Stimulated activated naive CD8-positive, alpha-beta T cell treated with anti-CD3 and anti-CD28 coated beads, Interleukin-15, amount 100 ng/mL, for 72 hours (primary cell): ENCODE measurements around the gene MAST4.

Experiments used
- ATAC-seq: fragments of 150-1000 bp; cut with Tn5 transposase; 2 replicates; pipeline ENCODE4 v1.10.0; 2021; ENCODE audit warnings: mild to moderate bottlenecking, moderate library complexity
- DNase-seq, 2 donors: peaks; one replicate each; pipeline ENCODE4 v3.0.0; 2021 to 2022
- H3K27ac Mint-ChIP-seq, 2 donors: one replicate each; pipeline ENCODE4 v1.8.0; 2022; ENCODE audit warnings: mild to moderate bottlenecking in 2 of 2, mixed read lengths in 2 of 2, moderate library complexity in 2 of 2
- H3K27me3 Mint-ChIP-seq: one replicate; pipeline ENCODE4 v1.8.0; 2022; ENCODE audit warnings: mixed read lengths
- H3K4me1 Mint-ChIP-seq: one replicate; pipeline ENCODE4 v1.8.0; 2022; ENCODE audit warnings: mild to moderate bottlenecking, mixed read lengths
- H3K4me3 Mint-ChIP-seq, 2 donors: one replicate each; pipeline ENCODE4 v1.8.0; 2022; ENCODE audit warnings: mild to moderate bottlenecking in 2 of 2, mixed read lengths in 2 of 2, moderate library complexity in 1 of 2
- H3K9me3 Mint-ChIP-seq, 2 donors: one replicate each; pipeline ENCODE4 v1.8.0; 2022; ENCODE audit warnings: mixed read lengths in 2 of 2

The MAST4 gene

GRCh38 chr5:66595756-66596635 lies at the start of gene MAST4:
Gene MAST4, plus strand, starts transcription at chr5:66596393. Its CDS starts 263 bp downstream, at chr5:66596656.
- H3K27me3 Mint-ChIP-seq: peaks cover 75% of the 10 kb centered on the region

DNA sequence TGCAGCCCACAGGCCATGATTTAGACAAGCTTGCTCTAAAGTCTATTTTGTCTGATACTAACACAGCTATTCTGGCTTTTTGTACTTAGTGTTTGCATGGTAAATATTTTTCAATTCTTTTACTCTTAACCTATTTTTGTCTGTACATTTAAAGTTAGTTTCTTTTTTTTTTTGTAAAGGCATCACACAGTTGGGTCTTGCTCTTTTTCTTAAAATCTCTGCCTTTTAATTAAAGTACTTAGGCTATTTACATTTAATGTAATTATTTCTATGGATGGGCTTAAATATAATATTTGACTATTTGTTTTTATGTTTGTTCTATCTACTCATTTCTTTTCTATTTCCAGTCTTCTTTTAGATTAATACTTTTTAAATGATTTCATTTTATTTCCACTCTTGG lies 49.7 kb upstream of the MAST4 start:
- Mint-ChIP-seq H3K4me1 (no peaks in the 10 kb centered on the region), H3K9me3 (peaks cover 9 to 11% of the 10 kb centered on the region in 2 donors), H3K4me3 (no peak overlapping the region), H3K27ac (no peak overlapping the region), H3K27me3 (peaks cover 9% of the 10 kb centered on the region)
- no peak for DNase-seq
- no peak for ATAC-seq

More at GRCh38 chr5:66595756-66596635, at the start of gene MAST4:
- Mint-ChIP-seq H3K4me1 (peaks cover 17% of the 10 kb centered on the region), H3K9me3 (no peaks in the 10 kb centered on the region), H3K4me3 (peak within 1 kb of the TSS; percentile 81 to 82), H3K27ac (no peak within 1 kb of the TSS)
- peak; percentile 91 for ATAC-seq
- peak; percentile 75 to 77 for DNase-seq

DNA sequence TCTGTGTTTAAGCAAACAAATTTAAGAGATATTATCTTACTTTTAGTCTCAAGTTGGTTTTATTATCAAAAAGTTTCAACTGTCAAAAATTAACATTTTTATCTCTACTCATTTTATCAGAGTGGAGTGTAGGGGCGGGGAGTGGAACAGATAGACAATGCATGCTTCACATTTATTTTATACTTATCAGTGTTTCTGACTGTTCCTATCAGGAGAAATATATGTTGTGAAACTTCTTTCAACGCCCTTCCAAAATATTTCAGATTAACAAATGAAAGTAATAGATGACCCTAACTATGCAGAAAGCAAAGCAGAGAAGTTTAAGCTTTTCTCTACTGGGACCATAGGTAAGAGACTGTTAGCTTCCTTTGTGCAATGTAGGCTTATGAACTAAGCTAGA lies 44.9 kb upstream of the MAST4 start:
- no peak for ATAC-seq
- Mint-ChIP-seq H3K27ac (no peak overlapping the region), H3K27me3 (peaks cover 17% of the 10 kb centered on the region), H3K9me3 (peaks cover 11 to 13% of the 10 kb centered on the region in 2 donors), H3K4me3 (no peak overlapping the region), H3K4me1 (peaks cover 22% of the 10 kb centered on the region)
- DNase-seq: no peak

- Mint-ChIP-seq H3K4me1 (peaks cover 22% of the 10 kb centered on the region), H3K27ac (no peak overlapping the region)
These were observed 44.2 kb upstream of the MAST4 start for GRCh38 chr5:66551945-66552344.

DNA sequence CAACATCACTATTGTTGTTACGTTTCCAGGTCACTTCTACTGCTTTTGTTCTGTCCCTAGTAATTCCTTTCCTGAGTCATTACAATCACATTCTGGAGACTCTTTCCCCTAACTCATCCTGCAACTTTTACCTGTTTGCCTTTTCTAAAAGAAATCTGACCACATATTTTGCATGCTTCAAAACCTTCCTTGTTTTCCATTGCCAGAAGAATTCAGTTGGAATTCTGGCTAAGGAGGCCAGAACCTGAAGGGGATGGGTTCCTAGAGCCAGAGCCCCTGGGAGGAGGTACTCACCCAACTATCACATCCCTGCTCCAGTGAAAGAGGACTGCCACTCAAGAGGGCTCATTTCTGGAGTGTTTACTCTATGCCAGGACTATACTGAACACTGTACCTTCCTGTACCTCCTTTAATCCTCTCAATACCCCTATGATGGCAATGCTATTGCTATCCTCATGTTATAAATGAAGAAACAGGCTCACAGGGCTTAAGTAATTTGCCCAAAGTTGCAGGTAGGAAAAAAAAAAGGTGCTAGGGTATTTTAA lies 42.8 kb upstream of the MAST4 start:
- no peak overlapping the region for H3K27ac Mint-ChIP-seq
- H3K27me3 Mint-ChIP-seq: peaks cover 17% of the 10 kb centered on the region
- ATAC-seq: no peak
- no peak overlapping the region for H3K4me3 Mint-ChIP-seq
- peaks cover 26% of the 10 kb centered on the region for H3K4me1 Mint-ChIP-seq
- peaks cover 11 to 13% of the 10 kb centered on the region in 2 donors for H3K9me3 Mint-ChIP-seq
- DNase-seq: no peak

More at GRCh38 chr5:66551945-66552344, 44.2 kb upstream of the MAST4 start:
- ATAC-seq: no peak
- H3K9me3 Mint-ChIP-seq: peaks cover 11 to 13% of the 10 kb centered on the region in 2 donors
- H3K4me3 Mint-ChIP-seq: no peak overlapping the region
- DNase-seq: no peak
- peaks cover 17% of the 10 kb centered on the region for H3K27me3 Mint-ChIP-seq

- H3K27me3 Mint-ChIP-seq: peaks cover 12% of the 10 kb centered on the region
- peaks cover 32% of the 10 kb centered on the region for H3K4me1 Mint-ChIP-seq
- H3K27ac Mint-ChIP-seq: peak overlapping the region in 1 of 2 donors; percentile 15
- peak; percentile 18 to 64 for DNase-seq
- ATAC-seq: peak; percentile 94
- peak overlapping the region in 1 of 2 donors; percentile 39 for H3K4me3 Mint-ChIP-seq
- peaks cover 5 to 8% of the 10 kb centered on the region in 2 donors for H3K9me3 Mint-ChIP-seq
These were observed 42.1 kb upstream of the MAST4 start for GRCh38 chr5:66553916-66554575.

DNA sequence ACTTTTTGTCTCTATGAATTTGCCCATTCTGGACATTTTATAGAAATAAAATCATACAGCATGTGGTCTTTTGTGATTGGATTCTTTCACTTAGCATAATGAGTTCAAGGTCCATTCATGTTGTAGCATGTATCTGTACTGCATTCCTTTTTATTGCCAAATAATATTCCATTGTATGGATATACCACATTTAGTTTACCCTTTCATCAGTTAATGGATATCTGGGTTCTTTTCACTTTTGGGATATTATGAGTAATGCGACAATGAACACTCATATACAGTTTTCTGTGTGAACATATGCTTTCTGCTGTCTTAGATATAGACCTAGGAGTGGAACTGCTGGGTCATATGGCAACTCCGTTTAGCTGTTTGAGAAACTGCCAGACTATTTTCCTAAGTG lies 41.3 kb upstream of the MAST4 start:
- no peak overlapping the region for H3K4me3 Mint-ChIP-seq
- peaks cover 0 to 4% of the 10 kb centered on the region in 2 donors for H3K9me3 Mint-ChIP-seq
- peaks cover 8% of the 10 kb centered on the region for H3K27me3 Mint-ChIP-seq
- H3K27ac Mint-ChIP-seq: no peak overlapping the region
- ATAC-seq (no peak), DNase-seq (no peak)
- H3K4me1 Mint-ChIP-seq: peaks cover 33% of the 10 kb centered on the region

DNA sequence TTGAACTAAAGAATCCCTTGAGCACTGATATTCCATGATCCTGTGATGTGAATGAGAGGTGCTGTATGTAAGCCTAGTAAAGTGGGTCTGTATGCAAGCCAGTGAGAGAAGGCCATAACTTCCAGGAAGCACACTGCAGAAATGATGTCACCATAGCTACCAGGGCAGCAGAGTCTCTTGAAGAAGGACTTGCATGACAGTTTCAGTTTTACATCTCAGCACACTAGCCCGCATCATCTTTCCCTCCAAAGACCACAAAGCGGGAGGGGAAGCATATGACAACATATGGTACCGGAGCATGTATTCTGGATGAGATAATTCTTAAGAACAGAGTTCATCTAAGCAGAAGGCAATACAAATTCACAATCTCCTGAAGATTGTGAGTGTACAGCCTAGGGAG lies 37.6 kb upstream of the MAST4 start:
- Mint-ChIP-seq H3K9me3 (peaks cover 0 to 4% of the 10 kb centered on the region in 2 donors), H3K27ac (no peak overlapping the region), H3K4me3 (no peak overlapping the region), H3K4me1 (peaks cover 29% of the 10 kb centered on the region), H3K27me3 (peaks cover 2% of the 10 kb centered on the region)
- peak; percentile 76 for ATAC-seq
- peak in 1 of 2 donors; percentile 44 for DNase-seq

DNA sequence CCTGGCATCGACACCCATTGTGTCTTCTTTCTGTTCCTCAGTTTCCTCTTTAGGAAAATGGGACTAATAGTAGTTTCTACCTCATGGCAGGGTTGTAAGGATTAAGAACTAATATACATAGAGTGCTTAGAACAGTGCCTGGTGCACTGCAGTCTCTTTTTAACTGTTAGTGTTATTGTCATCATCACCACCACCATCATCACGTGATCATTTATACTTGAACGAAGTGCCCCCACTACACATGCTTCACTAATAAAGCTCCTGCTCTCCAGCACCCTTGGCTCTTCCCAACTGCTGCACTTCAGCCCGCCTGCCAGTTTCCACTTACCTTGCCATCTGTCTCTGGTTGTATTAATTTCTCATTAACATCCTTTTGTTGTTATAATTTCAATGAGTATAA lies 35.8 kb upstream of the MAST4 start:
- peaks cover 12% of the 10 kb centered on the region for H3K4me1 Mint-ChIP-seq
- no peak for DNase-seq
- no peak overlapping the region for H3K4me3 Mint-ChIP-seq
- H3K27ac Mint-ChIP-seq: no peak overlapping the region
- no peak for ATAC-seq
- H3K9me3 Mint-ChIP-seq: peaks cover 0 to 2% of the 10 kb centered on the region in 2 donors
- no peaks in the 10 kb centered on the region for H3K27me3 Mint-ChIP-seq

DNA sequence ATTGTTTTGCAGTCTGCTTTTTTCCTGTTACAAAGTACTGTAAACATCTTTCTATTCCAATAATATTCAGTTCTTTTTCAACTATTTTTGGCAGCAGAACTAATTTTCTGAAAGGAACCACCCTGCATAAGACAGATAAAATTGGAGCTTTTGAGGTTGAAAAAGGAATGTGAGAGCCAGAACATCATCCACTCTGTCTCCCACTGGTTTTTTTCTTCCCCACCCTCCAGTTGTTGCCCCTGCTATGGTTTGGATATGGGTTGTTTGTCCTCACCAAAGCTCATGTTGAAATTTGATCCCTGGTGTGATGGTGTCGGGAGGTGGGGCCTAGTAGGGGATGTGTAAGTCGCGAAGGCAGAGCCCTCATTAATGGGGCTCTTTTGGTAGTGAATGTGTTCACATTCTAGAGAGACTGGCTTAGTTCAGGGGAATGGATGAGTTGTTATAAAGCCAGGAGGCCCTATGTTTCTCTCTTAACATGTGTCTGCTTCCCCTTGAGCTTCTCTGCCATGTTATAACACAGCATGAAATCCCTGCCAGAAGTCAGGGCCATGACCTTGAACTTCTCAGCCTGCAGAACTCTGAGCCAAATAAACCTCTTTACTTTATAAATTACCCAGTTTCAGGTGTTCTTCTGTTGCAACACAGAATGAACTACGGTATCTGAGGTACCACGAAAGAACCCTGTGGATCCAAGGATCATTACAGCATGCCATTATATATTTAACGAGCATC lies 34.8 kb upstream of the MAST4 start:
- Mint-ChIP-seq H3K4me3 (no peak overlapping the region), H3K9me3 (no peaks in the 10 kb centered on the region), H3K27me3 (no peaks in the 10 kb centered on the region), H3K4me1 (peaks cover 16% of the 10 kb centered on the region), H3K27ac (no peak overlapping the region)
- ATAC-seq: no peak
- no peak for DNase-seq

- DNase-seq (no peak), ATAC-seq (peak; percentile 53)
- peaks cover 0 to 4% of the 10 kb centered on the region in 2 donors for H3K9me3 Mint-ChIP-seq
- H3K4me1 Mint-ChIP-seq: peaks cover 11% of the 10 kb centered on the region
- H3K4me3 Mint-ChIP-seq: no peak overlapping the region
- peak overlapping the region in 1 of 2 donors; percentile 28 for H3K27ac Mint-ChIP-seq
- H3K27me3 Mint-ChIP-seq: no peaks in the 10 kb centered on the region
These were observed 30.3 kb upstream of the MAST4 start for GRCh38 chr5:66565878-66566277.

GRCh38 chr5:66567474-66567873 lies 28.7 kb upstream of the MAST4 start:
- peaks cover 11% of the 10 kb centered on the region for H3K4me1 Mint-ChIP-seq
- no peaks in the 10 kb centered on the region for H3K27me3 Mint-ChIP-seq
- peaks cover 0 to 4% of the 10 kb centered on the region in 2 donors for H3K9me3 Mint-ChIP-seq
- DNase-seq (no peak), ATAC-seq (no peak)
- no peak overlapping the region for H3K27ac Mint-ChIP-seq
- H3K4me3 Mint-ChIP-seq: no peak overlapping the region

DNA sequence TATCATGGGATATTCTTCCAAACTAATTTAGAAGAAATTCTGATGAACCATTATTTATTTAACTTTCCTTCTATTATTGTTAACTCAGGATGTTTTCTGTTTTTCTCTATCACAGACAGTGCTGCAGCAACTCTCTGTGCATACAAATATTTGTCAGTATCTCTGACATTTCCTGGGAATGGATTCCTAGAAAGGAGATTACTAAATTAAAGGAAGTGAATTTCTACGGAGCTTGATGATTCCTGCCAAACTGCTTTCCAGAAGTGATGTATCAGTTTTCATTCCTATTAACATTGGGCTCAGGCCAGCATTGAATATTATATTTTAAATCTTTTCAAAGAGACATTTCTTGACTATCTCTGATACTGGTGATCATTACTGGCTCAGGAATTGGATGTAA lies 26.0 kb upstream of the MAST4 start:
- H3K4me1 Mint-ChIP-seq: peaks cover 11% of the 10 kb centered on the region
- ATAC-seq (no peak), DNase-seq (no peak)
- H3K9me3 Mint-ChIP-seq: peaks cover 0 to 4% of the 10 kb centered on the region in 2 donors
- H3K27ac Mint-ChIP-seq: no peak overlapping the region
- H3K27me3 Mint-ChIP-seq: peaks cover 7% of the 10 kb centered on the region
- H3K4me3 Mint-ChIP-seq: no peak overlapping the region

DNA sequence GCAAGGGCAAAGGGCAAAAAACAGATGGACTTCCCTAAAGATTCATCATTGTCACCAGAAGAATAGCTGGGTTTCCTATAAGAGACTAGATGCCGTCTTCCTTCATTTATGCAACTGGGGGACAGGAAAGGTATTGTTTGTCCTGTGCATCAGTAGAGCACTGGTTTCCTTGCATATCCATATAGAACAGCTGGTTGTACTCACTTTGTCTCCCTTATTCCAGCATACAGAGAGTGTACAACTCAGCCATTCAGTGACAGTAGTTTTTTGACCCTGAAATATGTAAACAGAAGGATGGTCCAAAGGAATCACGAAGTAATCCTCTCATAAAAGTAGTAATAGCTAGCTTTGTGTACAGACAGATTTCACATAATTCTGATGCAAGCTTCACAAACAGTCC lies 22.5 kb upstream of the MAST4 start:
- DNase-seq (no peak), ATAC-seq (no peak)
- no peaks in the 10 kb centered on the region for H3K9me3 Mint-ChIP-seq
- no peak overlapping the region for H3K4me3 Mint-ChIP-seq
- peaks cover 2% of the 10 kb centered on the region for H3K4me1 Mint-ChIP-seq
- H3K27ac Mint-ChIP-seq: no peak overlapping the region
- peaks cover 11% of the 10 kb centered on the region for H3K27me3 Mint-ChIP-seq

GRCh38 chr5:66582499-66583165 lies 13.6 kb upstream of the MAST4 start:
- no peak overlapping the region for H3K4me3 Mint-ChIP-seq
- H3K27me3 Mint-ChIP-seq: peaks cover 17% of the 10 kb centered on the region
- H3K27ac Mint-ChIP-seq: no peak overlapping the region
- H3K9me3 Mint-ChIP-seq: no peaks in the 10 kb centered on the region
- no peaks in the 10 kb centered on the region for H3K4me1 Mint-ChIP-seq
- ATAC-seq (no peak), DNase-seq (no peak)
